Adrenal gland (tissue), 12 donors: ENCODE results near the gene HPSE. TPM values are rescaled to one million over a fixed set of nuclear protein-coding genes. Genes with fewer than 3 reads are reported as not detected.

ENCODE experiments used
- DNase-seq, 7 donors: peaks; one replicate each; pipeline ENCODE4 v3.0.0-alpha.2; 2019 to 2020
- H3K27ac ChIP-seq, 5 donors: fragments of 200-600 bp; sonication (generic) in 4 of 5; 1 replicate in 3 of 5; 2 replicates in 2 of 5; pipeline versions ENCODE4 v1.5.1 to v1.8.0; 2016 to 2020; ENCODE audit warnings: mild to moderate bottlenecking in 1 of 5
- H3K27me3 ChIP-seq: fragments of 200-600 bp; 2 replicates; pipeline ENCODE4 v1.8.0; 2021
- H3K36me3 ChIP-seq, 2 donors: fragments of 200-600 bp; replicated peaks in 1 of 2; 1 replicate in 1 of 2; 2 replicates in 1 of 2; pipeline versions ENCODE4 v1.5.1 to v1.8.0; 2018 to 2022
- H3K4me1 ChIP-seq, 2 donors: fragments of 200-600 bp; replicated peaks in 1 of 2; 1 replicate in 1 of 2; 2 replicates in 1 of 2; pipeline versions ENCODE4 v1.5.1 to v1.8.0; 2018 to 2021
- H3K4me3 ChIP-seq, 4 donors: fragments of 200-600 bp; sonication (generic) in 3 of 4; one replicate each; pipeline ENCODE4 v1.5.1; 2016 to 2018
- H3K9me3 ChIP-seq, 3 donors: fragments of 200-600 bp; sonication (generic) in 1 of 3; replicated peaks in 1 of 3; 1 replicate in 2 of 3; 2 replicates in 1 of 3; pipeline versions ENCODE4 v1.5.1 to v1.8.0; 2016 to 2021
- CTCF ChIP-seq, 6 experiments: fragments of 450-650 bp in 4 of 6; fragments of 200-600 bp in 2 of 6; sonication (generic) in 1 of 6; IDR thresholded peaks; 1 replicate in 5 of 6; 2 replicates in 1 of 6; pipeline versions ENCODE4 v1.5.1 to v1.8.0; 2016 to 2021; ENCODE audit warnings: antibody characterized with exemption in 6 of 6, mild to moderate bottlenecking in 2 of 6, moderate library complexity in 1 of 6
- POLR2A ChIP-seq, 2 donors: fragments of 450-650 bp; IDR thresholded peaks; one replicate each; pipeline ENCODE4 v1.6.1; 2017; ENCODE audit warnings: antibody characterized with exemption in 2 of 2, mild to moderate bottlenecking in 2 of 2, moderate library complexity in 1 of 2
- WGBS, 4 donors: extraction: QIAGEN DNeasy Blood & Tissue Kit in 2 of 4; methylation state at CpG; one replicate each; pipeline versions ENCODE4 v1.1.5 to v1.1.7; 2013 to 2017; 5-methylcytosine and 5-hydroxymethylcytosine counted together
- intact Hi-C, 2 donors: fragments of 100-400 bp; cut with DNase I; formaldehyde crosslinking; loops; one replicate each; pipeline versions ENCODE4 v1.14.1 to v1.15.0; 2022 to 2023
- polyA plus RNA-seq, 3 donors: library from polyadenylated mRNA; stranded (reverse); fragments of 200-250 nt in 2 of 3; fragments of 350-450 nt in 1 of 3; fragmentation: Illumina TruSeq in 1 of 3; extraction: RNeasy Lipid Tissue Mini Kit (QIAGEN cat#74804) in 1 of 3; gene quantifications; one replicate each; pipeline ENCODE4 v1.2.3, GENCODE V29; 2013 to 2014
- small RNA-seq, 2 donors: library from RNA; depleted of rRNA; stranded (forward); fragments of <200 nt; gene quantifications; one replicate each; pipeline ENCODE3, GENCODE V24; 2016
- total RNA-seq, 9 donors: library from RNA; depleted of rRNA in 4 of 9; stranded (reverse); fragments of >200 nt in 4 of 9; fragments of 120-200 nt in 1 of 9; fragmentation: NEBNext Ultra II Directional in 1 of 9; extraction: Animal tissue kit (Norgen Biotek cat#: 25700) in 1 of 9; gene quantifications; one replicate each; pipeline versions ENCODE4 v1.1.0 to v1.2.4, GENCODE V29; 2013 to 2023
- donor health status: healthy with polysubstance abuse.
- donor health status: Bipolar disorder and iron deficiency.
- donor health status: DM: yes; HTN: yes; CAD: no.
- donor health status: DM: no; HTN: no; CAD: no.
- donor health status: DM: no; HTN: no; CAD: no.
- donor health status: DM: yes; HTN: yes; CAD: no.

HPSE gene
- total and polyA plus RNA-seq, 12 donors, result 0.44 to 12.3 (median 3.8) TPM

GRCh38 chr4:83248486-83248885 lies 86.2 kb downstream of the HPSE start:
- H3K27me3 ChIP-seq, result no peaks in the 10 kb centered on the region
- no peaks in the 10 kb centered on the region for H3K9me3 ChIP-seq
- H3K27ac ChIP-seq, result no peak overlapping the region
- no peaks in the 10 kb centered on the region for H3K36me3 ChIP-seq
- H3K4me1 ChIP-seq, result no peaks in the 10 kb centered on the region
- intact Hi-C loops, result no loop called here
- DNase-seq, result no peak
- TF ChIP-seq CTCF (IDR thresholded peaks at IDR 0.05) (no peak), POLR2A (IDR thresholded peaks at IDR 0.05) (no peak)
- 95 to 98% (median 97%) methylated on average over 3 to 5 of the region's 5 CpGs for WGBS, 4 donors
- no peak overlapping the region for H3K4me3 ChIP-seq

DNA sequence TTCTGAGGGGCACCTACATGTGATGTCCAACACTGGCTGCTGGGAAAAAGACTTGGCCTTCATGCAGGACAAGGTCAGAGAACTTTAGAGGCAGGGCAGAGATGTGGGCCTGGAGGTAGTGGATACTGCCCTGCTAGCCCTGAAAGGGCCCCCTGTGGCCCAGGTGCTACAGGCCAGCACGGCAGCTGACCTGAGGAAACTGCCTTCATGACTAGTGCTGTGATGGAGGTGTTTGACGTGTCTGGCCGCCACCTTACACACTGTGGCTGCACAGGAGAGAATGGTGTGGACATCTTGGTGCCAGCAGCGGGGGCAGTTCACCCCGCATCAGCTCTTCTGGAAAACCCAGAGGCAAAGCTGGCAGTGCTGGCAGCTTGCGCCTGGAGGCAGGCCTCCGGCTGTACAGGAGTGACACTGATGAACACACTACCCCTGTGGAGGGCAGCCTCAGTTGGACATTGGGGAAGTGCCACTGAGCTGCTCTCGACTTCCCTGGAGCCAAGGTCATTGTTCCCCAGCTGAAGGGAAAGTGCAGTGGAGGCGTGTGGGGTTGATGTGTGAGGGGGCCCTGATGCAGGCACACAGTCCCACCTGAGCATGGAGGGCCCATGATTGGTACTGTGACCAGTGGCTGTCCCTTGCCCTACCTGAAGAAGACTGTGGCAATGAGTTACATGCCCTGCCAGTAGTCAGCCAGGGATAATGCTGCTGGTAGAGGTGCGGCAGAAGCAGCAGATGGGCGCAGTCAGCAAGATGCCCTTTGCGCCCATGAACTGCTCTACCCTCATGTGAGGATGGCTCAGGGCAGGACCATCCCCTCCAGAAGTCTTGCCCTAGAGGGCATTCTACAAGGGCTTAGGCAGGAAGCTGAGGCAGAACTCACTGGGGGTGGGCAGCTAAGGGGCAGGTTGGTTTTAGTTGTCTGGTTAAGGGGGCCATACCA lies 87.0 kb downstream of the HPSE start:
- intact Hi-C loops, result no loop called here
- TF ChIP-seq POLR2A (IDR thresholded peaks at IDR 0.05) (no peak), CTCF (IDR thresholded peaks at IDR 0.05) (no peak)
- WGBS, 4 donors, result 59 to 96% (median 88%) methylated on average over 4 to 12 of the region's 12 CpGs
- Histone ChIP-seq H3K27me3 (no peaks in the 10 kb centered on the region), H3K9me3 (no peaks in the 10 kb centered on the region), H3K27ac (no peak overlapping the region), H3K4me3 (no peak overlapping the region), H3K4me1 (no peaks in the 10 kb centered on the region), H3K36me3 (no peaks in the 10 kb centered on the region)
- DNase-seq, result no peak

Small RNA genes within 50 kb of the gene (small RNA-seq; reads per million reads assigned to genes)
- gene AC114781.5, result 0 reads per million in 2 donors

Other genes with a start within 250 kb of the HPSE start
- gene PLAC8, start 220.1 kb downstream of the HPSE start, total RNA-seq, result 1 to 10 TPM in 8 of 9 donors, not detected in 1; 1.8 to 5.9 (median 2.8) TPM
- gene PLAC8, start 220.1 kb downstream of the HPSE start, polyA plus RNA-seq, result 10 to 100 TPM in 1 of 3 donors, 1 to 10 TPM in 2; 1.4 to 14.4 (median 4.1) TPM
- 10 to 100 TPM; 25.3 to 73.9 (median 32.4) TPM for gene COQ2, start 50.0 kb downstream of the HPSE start, total RNA-seq
- gene COQ2, start 50.0 kb downstream of the HPSE start, polyA plus RNA-seq, result 10 to 100 TPM; 10.5 to 35.0 (median 19.4) TPM
- gene HELQ, start 121.0 kb upstream of the HPSE start, total RNA-seq, result 10 to 100 TPM; 21.1 to 80.0 (median 38.9) TPM
- gene HELQ, start 121.0 kb upstream of the HPSE start, polyA plus RNA-seq, result 10 to 100 TPM; 12.1 to 34.9 (median 16.2) TPM
- gene MRPS18C, start 121.2 kb upstream of the HPSE start, total RNA-seq, result 10 to 100 TPM; 17.2 to 73.1 (median 51.8) TPM
- gene MRPS18C, start 121.2 kb upstream of the HPSE start, polyA plus RNA-seq, result 100 to 1,000 TPM in 1 of 3 donors, 10 to 100 TPM in 2; 33.9 to 112 (median 48.1) TPM
- gene ABRAXAS1, start 150.3 kb upstream of the HPSE start, total RNA-seq, result 10 to 100 TPM in 5 of 9 donors, 1 to 10 TPM in 4; 4.7 to 18.7 (median 10.1) TPM
- 1 to 10 TPM; 3.2 to 8.4 (median 4.2) TPM for gene ABRAXAS1, start 150.3 kb upstream of the HPSE start, polyA plus RNA-seq
- 10 to 100 TPM in 1 of 9 donors, 1 to 10 TPM in 4, under 1 TPM in 4; 0.12 to 15.4 (median 1.2) TPM for gene GPAT3, start 201.3 kb upstream of the HPSE start, total RNA-seq
- gene GPAT3, start 201.3 kb upstream of the HPSE start, polyA plus RNA-seq, result 1 to 10 TPM in 1 of 3 donors, under 1 TPM in 2; 0.64 to 4.6 (median 0.75) TPM